ENCODE results near the gene RUNX1.

The RUNX1 gene

GRCh38 chr21:34765619-34766018, 283.5 kb downstream of the RUNX1 start:
- no peak for TF ChIP-seq CTCF (IDR thresholded peaks at IDR 0.05; ENCODE audit: control insufficient read depth, insufficient read depth, low read depth, low read length, missing control alignments)
- DNase-seq (ENCODE audit: low read depth) = no peak

GRCh38 chr21:34764715-34765284, 284.3 kb downstream of the RUNX1 start:
- DNase-seq (ENCODE audit: low read depth) = no peak
- no peak overlapping the region for H3K4me3 ChIP-seq (ENCODE audit: control insufficient read depth, low read depth, low read length)
- TF ChIP-seq CTCF (IDR thresholded peaks at IDR 0.05; ENCODE audit: control insufficient read depth, insufficient read depth, low read depth, low read length, missing control alignments) = no peak

More at GRCh38 chr21:34765619-34766018, 283.5 kb downstream of the RUNX1 start:
- no peak overlapping the region for H3K4me3 ChIP-seq (ENCODE audit: control insufficient read depth, low read depth, low read length)

DNA sequence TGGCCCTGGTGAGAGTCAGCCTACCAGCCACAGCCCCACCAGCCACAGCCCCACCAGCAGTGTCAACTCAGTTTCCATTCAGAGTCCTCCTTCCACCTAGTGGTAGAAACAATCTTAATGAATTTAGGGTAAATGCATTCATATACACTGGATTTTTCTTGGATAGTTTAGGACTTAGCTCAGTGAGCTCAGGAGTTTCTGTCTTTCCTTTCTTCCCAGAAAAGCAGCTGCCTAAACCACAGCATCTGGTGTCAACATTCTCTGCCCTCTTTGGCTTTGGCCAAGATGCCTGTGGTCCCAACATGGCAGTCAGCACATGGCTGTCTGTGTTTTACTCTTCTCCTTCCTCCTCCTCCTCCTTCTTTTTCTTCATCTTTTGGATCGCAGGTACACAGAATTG, 286.3 kb downstream of the RUNX1 start:
- TF ChIP-seq CTCF (IDR thresholded peaks at IDR 0.05; ENCODE audit: control insufficient read depth, insufficient read depth, low read depth, low read length, missing control alignments) = no peak
- DNase-seq (ENCODE audit: low read depth) = peak; percentile 33
- H3K4me3 ChIP-seq (ENCODE audit: control insufficient read depth, low read depth, low read length) = no peak overlapping the region

DNA sequence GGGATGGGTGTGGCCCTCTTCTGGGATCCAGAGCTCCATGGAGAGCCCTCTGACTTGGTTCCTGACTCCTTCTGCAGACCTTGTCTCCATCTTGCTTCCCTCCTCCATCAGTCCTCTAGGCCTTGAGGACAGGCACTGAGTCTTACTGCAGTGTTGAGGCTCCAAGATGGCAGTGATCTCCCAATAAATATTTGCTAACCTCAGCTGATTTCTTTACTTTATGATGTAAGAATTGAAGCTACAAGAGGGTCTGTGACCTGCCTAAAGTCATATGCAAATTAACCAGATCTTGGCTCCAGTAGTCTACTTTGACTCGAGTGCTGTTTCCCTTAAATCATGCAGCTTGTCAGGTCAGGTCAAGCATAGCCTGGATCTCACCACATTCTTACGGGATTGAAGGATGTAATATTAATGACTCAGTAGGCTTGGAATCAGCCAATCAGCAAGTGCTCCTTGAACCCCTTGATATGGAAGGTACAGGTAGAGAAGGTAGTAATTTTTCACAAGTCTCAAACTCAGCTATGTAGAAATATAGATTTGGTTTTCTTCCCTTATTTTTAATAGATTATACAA, 287.3 kb downstream of the RUNX1 start:
- DNase-seq (ENCODE audit: low read depth) = no peak
- TF ChIP-seq CTCF (IDR thresholded peaks at IDR 0.05; ENCODE audit: control insufficient read depth, insufficient read depth, low read depth, low read length, missing control alignments) = no peak
- H3K4me3 ChIP-seq (ENCODE audit: control insufficient read depth, low read depth, low read length) = no peak overlapping the region

DNA sequence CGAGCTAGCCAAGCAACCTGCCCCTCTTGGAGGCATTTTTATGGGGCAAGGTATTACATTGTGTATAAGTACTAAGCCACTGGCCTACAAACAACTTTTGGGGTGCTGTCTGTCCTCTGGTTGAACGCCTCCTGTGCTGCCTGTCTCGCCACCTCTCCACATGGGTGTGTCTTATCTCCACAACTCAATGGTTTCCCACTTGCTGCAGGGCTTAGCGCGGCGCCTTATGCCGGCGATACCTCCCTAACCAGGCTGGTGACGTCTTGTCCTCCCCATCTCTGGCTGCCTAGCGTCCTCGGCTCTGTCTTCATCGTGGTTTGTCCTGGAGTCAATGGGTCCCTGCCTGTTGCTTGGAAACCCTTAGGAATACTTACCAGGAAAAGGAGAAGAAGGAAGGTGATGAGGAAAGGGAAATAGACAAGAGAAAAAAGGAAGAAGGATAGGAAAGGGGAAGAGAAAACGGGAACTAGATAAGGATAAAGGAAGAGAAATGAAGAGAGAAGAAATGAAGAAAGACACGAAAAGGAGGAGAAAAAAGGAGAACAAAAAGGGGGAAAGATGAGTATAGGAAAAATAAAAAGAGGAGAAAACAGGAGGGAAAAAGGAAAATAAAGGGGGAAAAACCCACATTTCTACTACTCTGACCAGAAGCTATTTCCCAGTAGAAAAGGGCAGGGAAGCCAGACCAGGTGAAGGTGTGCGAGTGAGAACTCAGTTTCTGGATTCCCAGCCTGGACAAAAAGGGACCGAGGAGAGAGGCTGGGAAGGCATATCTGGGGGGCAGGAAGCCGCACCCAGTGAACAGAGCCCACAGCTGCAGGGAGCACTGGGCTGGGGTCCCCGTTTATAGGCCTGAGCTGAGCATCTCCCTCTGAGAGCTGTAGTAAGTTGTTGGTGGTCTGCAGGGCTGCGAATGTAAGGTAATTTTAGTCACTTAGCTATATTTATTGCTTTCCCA, 294.1 kb downstream of the RUNX1 start:
- no peak overlapping the region for H3K4me3 ChIP-seq (ENCODE audit: control insufficient read depth, low read depth, low read length)
- TF ChIP-seq CTCF (IDR thresholded peaks at IDR 0.05; ENCODE audit: control insufficient read depth, insufficient read depth, low read depth, low read length, missing control alignments) = no peak
- DNase-seq (ENCODE audit: low read depth) = no peak

DNA sequence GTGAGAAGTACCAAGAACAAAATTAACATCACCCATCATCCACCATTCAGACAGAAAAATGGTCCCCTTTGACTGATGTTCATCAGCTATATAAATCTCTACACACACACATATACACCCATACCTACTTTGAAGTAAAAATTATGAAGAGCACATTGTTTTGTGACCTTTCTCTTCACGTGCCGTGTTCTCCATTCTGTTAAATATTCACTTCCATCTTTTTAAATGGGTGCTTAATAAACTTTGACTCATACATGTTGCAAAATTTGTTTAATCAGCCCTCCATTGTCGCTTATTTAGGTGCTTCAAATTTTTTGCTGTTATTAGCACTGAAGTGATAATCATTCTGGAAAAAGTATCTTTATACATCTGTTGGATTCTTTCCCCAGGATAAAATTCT, 300.2 kb downstream of the RUNX1 start:
- TF ChIP-seq CTCF (IDR thresholded peaks at IDR 0.05; ENCODE audit: control insufficient read depth, insufficient read depth, low read depth, low read length, missing control alignments) = no peak
- DNase-seq (ENCODE audit: low read depth) = no peak
- H3K4me3 ChIP-seq (ENCODE audit: control insufficient read depth, low read depth, low read length) = no peak overlapping the region

All from AG09309 (cell line).